Measurements from ENCODE around the gene RBBP7.

DNA sequence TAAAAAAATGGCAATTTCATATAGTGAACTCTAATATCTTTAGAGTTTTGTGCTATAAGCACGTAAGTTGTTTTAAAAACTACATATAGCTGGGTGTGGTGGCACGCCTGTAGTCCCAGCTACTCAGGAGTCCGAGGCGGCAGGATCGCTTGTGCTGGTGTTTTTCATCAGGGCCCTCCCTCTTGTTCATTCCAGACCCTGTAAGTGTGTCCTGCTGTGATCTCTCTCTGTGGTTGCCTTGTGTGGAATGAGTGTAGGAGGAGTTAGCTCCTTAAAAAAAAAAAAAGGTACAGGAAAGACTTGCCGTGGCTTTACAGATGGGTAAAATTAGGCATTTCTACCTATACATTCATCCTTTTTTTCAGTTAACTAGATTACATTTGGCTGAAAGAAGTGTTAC is 35.4 kb downstream of the RBBP7 start:
- TF ChIP-seq, protein P1, sequence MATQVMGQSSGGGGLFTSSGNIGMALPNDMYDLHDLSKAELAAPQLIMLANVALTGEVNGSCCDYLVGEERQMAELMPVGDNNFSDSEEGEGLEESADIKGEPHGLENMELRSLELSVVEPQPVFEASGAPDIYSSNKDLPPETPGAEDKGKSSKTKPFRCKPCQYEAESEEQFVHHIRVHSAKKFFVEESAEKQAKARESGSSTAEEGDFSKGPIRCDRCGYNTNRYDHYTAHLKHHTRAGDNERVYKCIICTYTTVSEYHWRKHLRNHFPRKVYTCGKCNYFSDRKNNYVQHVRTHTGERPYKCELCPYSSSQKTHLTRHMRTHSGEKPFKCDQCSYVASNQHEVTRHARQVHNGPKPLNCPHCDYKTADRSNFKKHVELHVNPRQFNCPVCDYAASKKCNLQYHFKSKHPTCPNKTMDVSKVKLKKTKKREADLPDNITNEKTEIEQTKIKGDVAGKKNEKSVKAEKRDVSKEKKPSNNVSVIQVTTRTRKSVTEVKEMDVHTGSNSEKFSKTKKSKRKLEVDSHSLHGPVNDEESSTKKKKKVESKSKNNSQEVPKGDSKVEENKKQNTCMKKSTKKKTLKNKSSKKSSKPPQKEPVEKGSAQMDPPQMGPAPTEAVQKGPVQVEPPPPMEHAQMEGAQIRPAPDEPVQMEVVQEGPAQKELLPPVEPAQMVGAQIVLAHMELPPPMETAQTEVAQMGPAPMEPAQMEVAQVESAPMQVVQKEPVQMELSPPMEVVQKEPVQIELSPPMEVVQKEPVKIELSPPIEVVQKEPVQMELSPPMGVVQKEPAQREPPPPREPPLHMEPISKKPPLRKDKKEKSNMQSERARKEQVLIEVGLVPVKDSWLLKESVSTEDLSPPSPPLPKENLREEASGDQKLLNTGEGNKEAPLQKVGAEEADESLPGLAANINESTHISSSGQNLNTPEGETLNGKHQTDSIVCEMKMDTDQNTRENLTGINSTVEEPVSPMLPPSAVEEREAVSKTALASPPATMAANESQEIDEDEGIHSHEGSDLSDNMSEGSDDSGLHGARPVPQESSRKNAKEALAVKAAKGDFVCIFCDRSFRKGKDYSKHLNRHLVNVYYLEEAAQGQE (IDR thresholded peaks at IDR 0.05; ENCODE audit: insufficient read depth in 1 of 2, low read depth in 2 of 2, low read length in 2 of 2): no peak
- TF ChIP-seq POLR2AphosphoS5 (IDR thresholded peaks at IDR 0.05; ENCODE audit: low read depth, low read length) (no peak), SIN3A (IDR thresholded peaks at IDR 0.05; ENCODE audit: borderline replicate concordance, insufficient read depth, low read length) (no peak)
